ENCODE data around the gene CLDN22. TPM values are rescaled to one million over a fixed set of nuclear protein-coding genes. Genes with fewer than 3 reads are reported as not detected.

Gene CLDN22
- total and polyA plus RNA-seq, 2 experiments from 2014 or later: not detected

- TF ChIP-seq EZH2 (IDR thresholded peaks at IDR 0.05; ENCODE audit: borderline replicate concordance) (no peak), CTCF (IDR thresholded peaks at IDR 0.05; ENCODE audit: poor library complexity) (no peak), EZH2phosphoT487 (IDR thresholded peaks at IDR 0.05; ENCODE audit: low read depth, severe bottlenecking, unreplicated experiment) (no peak)
- no peaks in the 10 kb centered on the region for H3K4me1 ChIP-seq (ENCODE audit: insufficient read depth)
- 39% methylated on average over 9 of the region's 9 CpGs for WGBS (ENCODE audit: low lambda C conversion rate, missing lambda C conversion rate)
- no peak overlapping the region for H3K27ac ChIP-seq
- no peaks in the 10 kb centered on the region for H3K27me3 ChIP-seq
- H3K79me2 ChIP-seq: no peaks in the 10 kb centered on the region
- H3K36me3 ChIP-seq (replicated peaks; ENCODE audit: insufficient read depth, low read depth): no peaks in the 10 kb centered on the region
- peak overlapping the region; percentile 22 for H3K4me2 ChIP-seq
- H3K9me2 ChIP-seq (replicated peaks; ENCODE audit: insufficient read depth): no peaks in the 10 kb centered on the region
- no peak overlapping the region for H3K4me3 ChIP-seq
- no peaks in the 10 kb centered on the region for H4K20me1 ChIP-seq (ENCODE audit: insufficient read depth, poor library complexity, severe bottlenecking)
- no peaks in the 10 kb centered on the region for H3K9me3 ChIP-seq (ENCODE audit: low read depth)
- H2AFZ ChIP-seq: no peak overlapping the region
- DNase-seq (ENCODE audit: low spot score): peak; percentile 22
Observed at GRCh38 chr4:183354219-183354618, 34.1 kb upstream of the CLDN22 start.

GRCh38 chr4:183353557-183353956, 33.5 kb upstream of the CLDN22 start:
- TF ChIP-seq EZH2 (IDR thresholded peaks at IDR 0.05; ENCODE audit: borderline replicate concordance) (no peak), CTCF (IDR thresholded peaks at IDR 0.05; ENCODE audit: poor library complexity) (no peak), EZH2phosphoT487 (IDR thresholded peaks at IDR 0.05; ENCODE audit: low read depth, severe bottlenecking, unreplicated experiment) (no peak)
- Histone ChIP-seq H3K9me3 (ENCODE audit: low read depth) (no peaks in the 10 kb centered on the region), H2AFZ (no peak overlapping the region), H3K27me3 (no peaks in the 10 kb centered on the region), H3K9me2 (replicated peaks; ENCODE audit: insufficient read depth) (no peaks in the 10 kb centered on the region), H3K27ac (no peak overlapping the region), H3K36me3 (replicated peaks; ENCODE audit: insufficient read depth, low read depth) (no peaks in the 10 kb centered on the region), H3K4me1 (ENCODE audit: insufficient read depth) (no peaks in the 10 kb centered on the region), H3K79me2 (no peaks in the 10 kb centered on the region), H3K4me2 (no peak overlapping the region), H4K20me1 (ENCODE audit: insufficient read depth, poor library complexity, severe bottlenecking) (no peaks in the 10 kb centered on the region), H3K4me3 (no peak overlapping the region)
- 94% methylated on average over 8 of the region's 8 CpGs for WGBS (ENCODE audit: low lambda C conversion rate, missing lambda C conversion rate)
- no peak for DNase-seq (ENCODE audit: low spot score)

GRCh38 chr4:183352546-183352945, 32.5 kb upstream of the CLDN22 start:
- H3K4me2 ChIP-seq: no peak overlapping the region
- H2AFZ ChIP-seq: no peak overlapping the region
- no peak overlapping the region for H3K4me3 ChIP-seq
- DNase-seq (ENCODE audit: low spot score): no peak
- H3K9me3 ChIP-seq (ENCODE audit: low read depth): no peaks in the 10 kb centered on the region
- no peaks in the 10 kb centered on the region for H4K20me1 ChIP-seq (ENCODE audit: insufficient read depth, poor library complexity, severe bottlenecking)
- no peaks in the 10 kb centered on the region for H3K9me2 ChIP-seq (replicated peaks; ENCODE audit: insufficient read depth)
- H3K4me1 ChIP-seq (ENCODE audit: insufficient read depth): no peaks in the 10 kb centered on the region
- no peak overlapping the region for H3K27ac ChIP-seq
- no peaks in the 10 kb centered on the region for H3K27me3 ChIP-seq
- H3K79me2 ChIP-seq: no peaks in the 10 kb centered on the region
- TF ChIP-seq CTCF (IDR thresholded peaks at IDR 0.05; ENCODE audit: poor library complexity): no peak
- no peak for TF ChIP-seq EZH2 (IDR thresholded peaks at IDR 0.05; ENCODE audit: borderline replicate concordance)
- no peak for TF ChIP-seq EZH2phosphoT487 (IDR thresholded peaks at IDR 0.05; ENCODE audit: low read depth, severe bottlenecking, unreplicated experiment)
- WGBS (ENCODE audit: low lambda C conversion rate, missing lambda C conversion rate): 92% methylated on average over 5 of the region's 5 CpGs
- no peaks in the 10 kb centered on the region for H3K36me3 ChIP-seq (replicated peaks; ENCODE audit: insufficient read depth, low read depth)

Measured in hepatocyte (in vitro differentiated cells).